OCI-LY1 (cell line): ENCODE measurements around the gene EDN3.

ENCODE experiments used
- H2AFZ ChIP-seq: fragments of 200-600 bp; sonication (generic), shearing (Covaris generic); 2 replicates; pipeline ENCODE4 v1.6.0; 2014; ENCODE audit warnings: antibody characterized with exemption, mild to moderate bottlenecking, low read length
- H3F3A ChIP-seq: fragments of 200-600 bp; sonication (generic), shearing (Covaris generic); 2 replicates; pipeline ENCODE4 v1.6.0; 2014; ENCODE audit warnings: mild to moderate bottlenecking, antibody characterized with exemption, low read length, moderate library complexity; ENCODE audit not compliant: insufficient read depth
- H3K27ac ChIP-seq: fragments of 200-600 bp; sonication (generic); 2 replicates; pipeline ENCODE4 v1.5.1; 2014; ENCODE audit warnings: low read length, mixed run types, mild to moderate bottlenecking, low read depth; ENCODE audit not compliant: poor library complexity, severe bottlenecking
- H3K27me3 ChIP-seq: fragments of 200-600 bp; sonication (generic); 2 replicates; pipeline ENCODE4 v1.6.0; 2014; ENCODE audit warnings: antibody characterized with exemption, mild to moderate bottlenecking, low read length, moderate library complexity; ENCODE audit not compliant: insufficient read depth
- H3K36me3 ChIP-seq: fragments of 200-600 bp; sonication (generic); 2 replicates; pipeline ENCODE4 v1.6.1; 2014; ENCODE audit warnings: mild to moderate bottlenecking, antibody characterized with exemption, low read length, moderate library complexity, mixed read lengths; ENCODE audit not compliant: insufficient read depth
- H3K4me1 ChIP-seq: fragments of 200-600 bp; sonication (generic); 2 replicates; pipeline ENCODE4 v1.5.1; 2014; ENCODE audit warnings: mild to moderate bottlenecking, low read length, moderate library complexity; ENCODE audit not compliant: insufficient read depth, severe bottlenecking
- H3K4me2 ChIP-seq: fragments of 200-600 bp; sonication (generic), shearing (Covaris generic); 2 replicates; pipeline ENCODE4 v1.6.1; 2014; ENCODE audit warnings: low read length
- H3K4me3 ChIP-seq: fragments of 200-600 bp; sonication (generic); 2 replicates; pipeline ENCODE4 v1.5.1; 2014; ENCODE audit warnings: low read length, low read depth, mild to moderate bottlenecking, mixed read lengths; ENCODE audit not compliant: poor library complexity, severe bottlenecking
- H3K79me2 ChIP-seq: fragments of 200-600 bp; shearing (Covaris generic); 2 replicates; pipeline ENCODE4 v1.6.1; 2016; ENCODE audit warnings: mixed run types, low read length, mixed read lengths; ENCODE audit not compliant: insufficient read depth
- H3K9ac ChIP-seq: fragments of 200-600 bp; sonication (generic), shearing (Covaris generic); 2 replicates; pipeline ENCODE4 v1.6.1; 2014; ENCODE audit warnings: mild to moderate bottlenecking, low read length, mixed read lengths
- H3K9me2 ChIP-seq: fragments of 200-600 bp; sonication (generic), shearing (Covaris generic); 2 replicates; pipeline ENCODE4 v1.6.1; 2014; ENCODE audit warnings: low read depth, mild to moderate bottlenecking, low read length, mixed read lengths
- H3K9me3 ChIP-seq: fragments of 200-600 bp; shearing (Covaris generic); 2 replicates; pipeline ENCODE4 v1.6.1; 2014; ENCODE audit warnings: low read length, mixed read lengths
- H4K20me1 ChIP-seq: fragments of 200-600 bp; sonication (generic), shearing (Covaris generic); 2 replicates; pipeline ENCODE4 v1.6.0; 2016; ENCODE audit warnings: mild to moderate bottlenecking, low read length; ENCODE audit not compliant: insufficient read depth
- EZH2 ChIP-seq: fragments of 200-600 bp; sonication (generic), shearing (Covaris generic); IDR thresholded peaks from 2 replicates; pipeline ENCODE4 v1.8.0; 2017; ENCODE audit warnings: borderline replicate concordance, mixed run types, mild to moderate bottlenecking, antibody characterized with exemption, low read length, moderate library complexity, mixed read lengths
- TF ChIP-seq, protein P1 (sequence below): fragments of 200-600 bp; sonication (generic), shearing (Covaris generic); IDR thresholded peaks from 2 replicates; pipeline ENCODE4 v1.5.1; 2017; ENCODE audit warnings: mild to moderate bottlenecking, antibody characterized with exemption, low read length, moderate library complexity, mixed read lengths

EDN3 gene

DNA sequence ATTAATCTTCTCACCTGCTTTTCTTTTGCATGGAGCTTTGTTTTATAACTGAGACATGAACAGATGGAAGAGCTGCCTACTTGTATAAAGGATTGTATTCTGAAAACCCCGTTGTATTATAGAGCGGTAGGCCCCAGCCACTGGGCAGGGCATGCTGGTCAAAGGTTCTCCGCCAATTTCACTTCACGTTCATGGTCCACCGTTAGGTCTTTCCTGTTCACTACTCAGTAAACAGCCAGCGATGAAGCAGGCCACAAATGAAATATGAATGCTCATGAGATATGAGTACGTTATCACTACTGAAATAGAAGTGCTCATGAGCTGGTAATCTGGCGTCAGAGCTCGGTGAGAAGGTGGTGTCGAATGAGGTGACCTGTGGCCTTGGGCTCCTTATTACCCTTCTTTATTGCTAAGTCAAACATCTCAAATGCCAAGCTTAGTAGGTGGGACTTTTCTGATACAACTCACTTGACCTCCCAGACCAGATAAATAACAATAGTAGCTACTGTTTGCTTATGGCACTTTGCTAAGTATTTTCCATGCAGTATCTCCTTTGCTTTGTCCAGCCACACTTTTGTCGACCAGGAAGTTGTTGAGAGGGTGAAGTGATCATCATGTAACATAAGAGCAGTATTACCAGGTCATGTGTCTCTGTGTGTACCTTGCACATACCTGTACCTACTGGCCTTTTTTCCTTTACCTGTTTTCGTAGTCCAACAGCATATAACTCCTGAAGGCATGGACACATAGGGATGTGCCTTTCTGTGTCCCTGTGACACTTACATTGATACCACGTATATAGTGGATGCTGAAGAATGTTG is 16.7 kb downstream of the EDN3 start:
- H3K4me1 ChIP-seq = no peaks in the 10 kb centered on the region
- H3K9me3 ChIP-seq = no peaks in the 10 kb centered on the region
- H3F3A ChIP-seq = no peaks in the 10 kb centered on the region
- no peak overlapping the region for H3K27ac ChIP-seq
- no peaks in the 10 kb centered on the region for H3K79me2 ChIP-seq
- H3K36me3 ChIP-seq = no peaks in the 10 kb centered on the region
- H3K9ac ChIP-seq = no peak overlapping the region
- no peak overlapping the region for H2AFZ ChIP-seq
- no peak overlapping the region for H3K4me2 ChIP-seq
- H4K20me1 ChIP-seq = no peaks in the 10 kb centered on the region
- TF ChIP-seq, protein P1, sequence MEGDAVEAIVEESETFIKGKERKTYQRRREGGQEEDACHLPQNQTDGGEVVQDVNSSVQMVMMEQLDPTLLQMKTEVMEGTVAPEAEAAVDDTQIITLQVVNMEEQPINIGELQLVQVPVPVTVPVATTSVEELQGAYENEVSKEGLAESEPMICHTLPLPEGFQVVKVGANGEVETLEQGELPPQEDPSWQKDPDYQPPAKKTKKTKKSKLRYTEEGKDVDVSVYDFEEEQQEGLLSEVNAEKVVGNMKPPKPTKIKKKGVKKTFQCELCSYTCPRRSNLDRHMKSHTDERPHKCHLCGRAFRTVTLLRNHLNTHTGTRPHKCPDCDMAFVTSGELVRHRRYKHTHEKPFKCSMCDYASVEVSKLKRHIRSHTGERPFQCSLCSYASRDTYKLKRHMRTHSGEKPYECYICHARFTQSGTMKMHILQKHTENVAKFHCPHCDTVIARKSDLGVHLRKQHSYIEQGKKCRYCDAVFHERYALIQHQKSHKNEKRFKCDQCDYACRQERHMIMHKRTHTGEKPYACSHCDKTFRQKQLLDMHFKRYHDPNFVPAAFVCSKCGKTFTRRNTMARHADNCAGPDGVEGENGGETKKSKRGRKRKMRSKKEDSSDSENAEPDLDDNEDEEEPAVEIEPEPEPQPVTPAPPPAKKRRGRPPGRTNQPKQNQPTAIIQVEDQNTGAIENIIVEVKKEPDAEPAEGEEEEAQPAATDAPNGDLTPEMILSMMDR = no peak
- TF ChIP-seq EZH2 = no peak
- no peaks in the 10 kb centered on the region for H3K27me3 ChIP-seq
- H3K9me2 ChIP-seq = no peaks in the 10 kb centered on the region
- no peak overlapping the region for H3K4me3 ChIP-seq

DNA sequence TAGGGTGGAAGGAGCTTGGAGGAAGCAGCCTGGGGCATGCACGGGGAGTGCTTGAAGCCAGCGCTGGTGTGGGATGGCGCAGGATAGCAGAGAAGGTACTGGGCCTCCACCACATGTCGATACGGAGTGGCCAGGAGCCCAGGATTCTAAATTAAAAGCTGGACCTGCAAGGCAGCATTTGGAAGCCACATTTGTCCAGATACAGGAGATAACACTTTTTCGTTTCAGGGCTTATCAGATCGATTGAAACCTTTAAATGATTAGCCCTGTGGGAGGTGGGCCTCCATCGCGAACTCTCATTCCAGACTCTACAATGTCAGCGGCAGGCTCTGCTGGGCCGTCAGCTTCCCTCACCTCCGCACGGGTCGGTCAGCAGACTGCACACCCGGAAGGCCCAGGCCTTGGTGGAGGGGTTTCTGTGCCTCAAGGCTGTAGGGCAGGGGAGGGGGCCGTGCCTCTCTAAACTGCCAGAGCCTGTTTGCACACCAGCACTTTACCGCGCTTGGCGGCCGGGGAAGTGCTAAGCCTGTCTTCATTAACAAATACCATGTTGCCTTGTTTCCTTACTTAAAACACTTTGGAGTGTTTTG is 17.9 kb downstream of the EDN3 start:
- H2AFZ ChIP-seq = no peak overlapping the region
- no peaks in the 10 kb centered on the region for H3K79me2 ChIP-seq
- TF ChIP-seq, protein P1 = no peak
- no peak for TF ChIP-seq EZH2
- no peaks in the 10 kb centered on the region for H3K9me3 ChIP-seq
- no peak overlapping the region for H3K4me3 ChIP-seq
- H3F3A ChIP-seq = no peaks in the 10 kb centered on the region
- H3K27me3 ChIP-seq = no peaks in the 10 kb centered on the region
- H3K9me2 ChIP-seq = no peaks in the 10 kb centered on the region
- no peak overlapping the region for H3K27ac ChIP-seq
- H3K36me3 ChIP-seq = no peaks in the 10 kb centered on the region
- no peaks in the 10 kb centered on the region for H3K4me1 ChIP-seq
- no peak overlapping the region for H3K4me2 ChIP-seq
- no peaks in the 10 kb centered on the region for H4K20me1 ChIP-seq
- H3K9ac ChIP-seq = no peak overlapping the region

DNA sequence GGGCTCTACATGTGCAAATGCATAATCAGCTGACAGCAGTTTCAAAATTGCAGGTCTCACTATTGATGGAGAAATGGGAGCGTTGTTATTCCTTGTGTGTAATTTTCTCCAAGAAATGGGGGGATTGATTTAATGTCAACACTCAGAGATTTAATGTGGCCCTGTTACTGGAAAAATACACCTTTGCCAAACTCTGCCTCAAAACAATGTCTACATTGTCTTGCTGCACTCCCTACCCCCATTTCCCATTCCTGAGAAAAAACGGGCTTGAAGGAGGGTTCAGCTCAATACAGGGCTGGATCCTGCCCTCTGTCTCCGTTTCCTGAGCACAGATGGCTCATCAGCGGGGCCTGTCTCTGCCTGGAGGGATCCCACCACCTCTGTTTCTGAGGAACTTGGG is 18.4 kb downstream of the EDN3 start:
- Histone ChIP-seq H3K27ac (no peak overlapping the region), H3K4me3 (no peak overlapping the region), H3K9ac (no peak overlapping the region), H3K4me2 (no peak overlapping the region), H3K9me3 (no peaks in the 10 kb centered on the region), H3K79me2 (no peaks in the 10 kb centered on the region), H2AFZ (no peak overlapping the region), H3K27me3 (no peaks in the 10 kb centered on the region), H3K9me2 (no peaks in the 10 kb centered on the region), H3F3A (no peaks in the 10 kb centered on the region), H3K4me1 (no peaks in the 10 kb centered on the region), H3K36me3 (no peaks in the 10 kb centered on the region), H4K20me1 (no peaks in the 10 kb centered on the region)
- TF ChIP-seq, protein P1 = no peak
- TF ChIP-seq EZH2 = no peak
